Sigmoid colon (tissue), 4 donors: Measurements from ENCODE around the gene DIP2B.

Experiments
- EP300 ChIP-seq, 4 donors: sonication (generic); formaldehyde crosslinking; IDR thresholded peaks; one replicate each; pipeline ENCODE4 v1.6.1; 2017; ENCODE audit warnings: antibody characterized with exemption in 4 of 4
- POLR2A ChIP-seq, 2 donors: fragments of 450-650 bp; IDR thresholded peaks; one replicate each; pipeline ENCODE4 v1.6.1; 2016; ENCODE audit warnings: antibody characterized with exemption in 2 of 2, mild to moderate bottlenecking in 2 of 2, moderate library complexity in 2 of 2
- POLR2AphosphoS5 ChIP-seq, 4 donors: sonication (generic); formaldehyde crosslinking; IDR thresholded peaks; one replicate each; pipeline ENCODE4 v1.6.1; 2017; ENCODE audit warnings: antibody characterized with exemption in 4 of 4
- TF ChIP-seq, protein P1 (sequence below), 4 experiments: fragments of 450-650 bp in 3 of 4; fragments of 200-600 bp in 1 of 4; IDR thresholded peaks; one replicate each; pipeline ENCODE4 v1.5.1; 2016 to 2019; ENCODE audit warnings: antibody characterized with exemption in 4 of 4, mild to moderate bottlenecking in 3 of 4, moderate library complexity in 2 of 4

DNA sequence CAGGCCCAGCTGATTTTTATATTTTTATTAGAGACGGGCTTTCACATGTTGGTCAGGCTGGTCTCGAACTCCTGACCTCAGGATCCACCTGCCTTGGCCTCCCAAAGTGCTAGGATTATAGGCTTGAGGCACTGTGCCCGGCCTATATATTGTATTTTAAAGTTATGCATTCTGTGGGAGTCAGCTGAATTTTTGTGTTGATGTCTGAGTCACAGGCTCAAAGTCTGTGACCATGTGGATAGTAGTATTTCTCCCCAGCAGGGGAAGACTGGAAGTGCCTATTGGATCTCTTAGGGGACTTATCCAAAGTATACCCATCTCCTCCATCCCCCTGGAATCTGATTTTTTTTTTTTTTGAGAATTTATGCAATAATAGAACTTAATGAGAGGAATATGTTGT lies 215.3 kb downstream of the DIP2B start:
- TF ChIP-seq, protein P1, sequence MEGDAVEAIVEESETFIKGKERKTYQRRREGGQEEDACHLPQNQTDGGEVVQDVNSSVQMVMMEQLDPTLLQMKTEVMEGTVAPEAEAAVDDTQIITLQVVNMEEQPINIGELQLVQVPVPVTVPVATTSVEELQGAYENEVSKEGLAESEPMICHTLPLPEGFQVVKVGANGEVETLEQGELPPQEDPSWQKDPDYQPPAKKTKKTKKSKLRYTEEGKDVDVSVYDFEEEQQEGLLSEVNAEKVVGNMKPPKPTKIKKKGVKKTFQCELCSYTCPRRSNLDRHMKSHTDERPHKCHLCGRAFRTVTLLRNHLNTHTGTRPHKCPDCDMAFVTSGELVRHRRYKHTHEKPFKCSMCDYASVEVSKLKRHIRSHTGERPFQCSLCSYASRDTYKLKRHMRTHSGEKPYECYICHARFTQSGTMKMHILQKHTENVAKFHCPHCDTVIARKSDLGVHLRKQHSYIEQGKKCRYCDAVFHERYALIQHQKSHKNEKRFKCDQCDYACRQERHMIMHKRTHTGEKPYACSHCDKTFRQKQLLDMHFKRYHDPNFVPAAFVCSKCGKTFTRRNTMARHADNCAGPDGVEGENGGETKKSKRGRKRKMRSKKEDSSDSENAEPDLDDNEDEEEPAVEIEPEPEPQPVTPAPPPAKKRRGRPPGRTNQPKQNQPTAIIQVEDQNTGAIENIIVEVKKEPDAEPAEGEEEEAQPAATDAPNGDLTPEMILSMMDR (IDR thresholded peaks at IDR 0.05) = no peak
- TF ChIP-seq EP300 (IDR thresholded peaks at IDR 0.05) (no peak), POLR2AphosphoS5 (IDR thresholded peaks at IDR 0.05) (no peak), POLR2A (IDR thresholded peaks at IDR 0.05) (no peak)
